Memory B cell (primary cell): ENCODE results near the gene FAM193B.
"Not testable (repeated sequence)": the region's sequence is repeated elsewhere in the genome, so short reads cannot be mapped to it uniquely, and the experiment has no call there.

Experiments
- ATAC-seq: fragments of 150-1000 bp; cut with Tn5 transposase; 2 replicates; pipeline ENCODE4 v1.10.0; 2021; ENCODE audit warnings: low read depth, mild to moderate bottlenecking, moderate library complexity
- DNase-seq, 2 donors: peaks; one replicate each; pipeline ENCODE4 v3.0.0; 2022; ENCODE audit warnings: low spot score in 2 of 2
- H3K27ac Mint-ChIP-seq: one replicate; pipeline ENCODE4 v1.8.0; 2022; ENCODE audit warnings: mild to moderate bottlenecking, moderate library complexity, mixed read lengths
- H3K27me3 Mint-ChIP-seq: one replicate; pipeline ENCODE4 v1.8.0; 2022; ENCODE audit warnings: mixed read lengths
- H3K36me3 Mint-ChIP-seq: one replicate; pipeline ENCODE4 v1.8.0; 2022; ENCODE audit warnings: mild to moderate bottlenecking, mixed read lengths
- H3K4me1 Mint-ChIP-seq: one replicate; pipeline ENCODE4 v1.8.0; 2022; ENCODE audit warnings: mixed read lengths
- H3K4me3 Mint-ChIP-seq: one replicate; pipeline ENCODE4 v1.8.0; 2022; ENCODE audit warnings: mild to moderate bottlenecking, moderate library complexity, mixed read lengths
- H3K9me3 Mint-ChIP-seq: one replicate; pipeline ENCODE4 v1.8.0; 2022; ENCODE audit warnings: mixed read lengths

The FAM193B gene

DNA sequence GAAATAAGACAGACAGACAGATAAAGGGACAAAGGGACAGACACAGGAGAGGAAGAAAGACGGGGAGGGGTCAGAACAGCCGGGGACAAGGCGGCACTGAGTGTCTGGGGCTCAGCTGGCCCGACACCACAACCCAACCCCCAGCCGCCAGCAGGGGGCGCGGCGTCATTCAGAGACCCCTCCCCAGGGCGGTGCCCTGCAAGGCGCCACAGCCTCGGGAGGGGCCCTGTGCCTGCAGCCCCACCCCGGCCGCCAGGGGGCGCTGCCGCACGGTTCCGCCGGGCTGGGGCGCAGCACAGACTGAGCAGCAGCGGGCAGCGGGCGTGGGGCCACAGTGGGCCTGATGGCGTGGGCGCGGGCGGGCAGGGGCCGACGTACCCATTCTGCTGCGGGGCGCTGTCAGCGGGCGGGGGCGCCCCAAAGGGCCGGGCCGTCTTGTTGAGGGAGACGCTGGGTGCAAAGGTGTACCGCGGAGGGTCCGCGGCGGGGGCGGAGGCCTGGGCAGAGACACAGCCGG lies 62.9 kb downstream of the FAM193B start:
- no peak for DNase-seq
- ATAC-seq = no peak
- H3K27me3 Mint-ChIP-seq = no peaks in the 10 kb centered on the region
- H3K9me3 Mint-ChIP-seq = no peaks in the 10 kb centered on the region
- no peak overlapping the region for H3K4me3 Mint-ChIP-seq
- H3K27ac Mint-ChIP-seq = no peak overlapping the region
- peaks cover 32% of the 10 kb centered on the region for H3K4me1 Mint-ChIP-seq
- H3K36me3 Mint-ChIP-seq = peaks cover 21% of the 10 kb centered on the region

DNA sequence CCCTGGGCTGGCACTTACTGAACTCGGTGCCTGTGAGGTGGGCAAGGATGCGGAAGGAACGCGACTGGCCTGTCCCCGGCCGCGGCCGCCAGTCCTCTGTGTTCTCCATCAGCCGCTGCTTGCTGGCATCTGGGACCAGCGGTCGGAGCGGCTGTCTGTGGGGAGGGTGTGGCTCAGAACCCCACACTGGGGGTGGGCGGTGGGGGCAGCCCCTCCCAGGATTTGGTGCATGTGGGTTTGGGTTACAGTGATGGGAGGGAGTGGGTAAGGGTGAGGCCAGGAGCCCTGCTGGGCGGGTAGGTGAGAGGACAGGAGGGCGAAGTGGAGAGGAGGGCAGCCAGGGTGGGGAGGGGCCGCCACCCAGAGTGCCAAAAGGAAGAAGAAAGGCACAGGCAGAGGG lies 63.4 kb downstream of the FAM193B start:
- Mint-ChIP-seq H3K9me3 (no peaks in the 10 kb centered on the region), H3K27me3 (no peaks in the 10 kb centered on the region), H3K36me3 (peaks cover 21% of the 10 kb centered on the region), H3K4me1 (peaks cover 31% of the 10 kb centered on the region), H3K4me3 (no peak overlapping the region), H3K27ac (no peak overlapping the region)
- ATAC-seq (no peak), DNase-seq (no peak)

DNA sequence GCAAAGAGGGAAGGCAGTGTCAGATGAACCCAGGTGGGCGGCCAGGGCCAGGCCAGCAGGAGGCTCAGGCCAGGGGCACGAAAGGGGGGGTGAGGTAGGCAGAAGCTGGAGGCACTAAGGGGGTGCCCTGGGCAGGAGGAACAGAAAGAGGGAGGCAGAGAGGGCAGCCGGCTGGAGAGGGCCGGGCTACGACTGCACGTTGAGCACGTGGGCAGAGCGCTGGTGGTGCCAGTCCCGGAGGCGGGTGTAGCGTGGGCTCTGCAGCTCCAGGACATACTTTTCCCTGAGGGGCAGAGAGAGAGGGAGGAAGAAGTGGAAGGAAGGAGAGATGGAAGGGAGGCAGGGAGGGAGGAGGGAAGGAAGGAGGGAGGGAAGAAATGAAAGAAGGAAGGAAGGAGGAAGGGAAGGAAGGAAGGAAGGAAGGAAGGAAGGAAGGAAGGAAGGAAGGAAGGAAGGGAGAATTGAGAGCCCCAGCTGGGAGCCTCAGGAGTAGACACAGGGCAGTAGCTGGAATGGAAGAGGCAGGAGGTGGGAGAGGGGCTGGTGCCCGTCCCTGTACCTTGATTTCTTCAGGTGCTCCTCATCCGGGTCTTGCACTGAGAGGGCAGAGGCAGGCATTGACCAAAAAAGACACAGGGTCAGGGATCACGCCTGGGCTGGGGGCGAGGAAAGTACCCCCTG lies 63.9 kb downstream of the FAM193B start:
- H3K27ac Mint-ChIP-seq = peak overlapping the region; percentile 16
- H3K27me3 Mint-ChIP-seq = no peaks in the 10 kb centered on the region
- no peaks in the 10 kb centered on the region for H3K9me3 Mint-ChIP-seq
- no peak overlapping the region for H3K4me3 Mint-ChIP-seq
- peaks cover 21% of the 10 kb centered on the region for H3K36me3 Mint-ChIP-seq
- peaks cover 31% of the 10 kb centered on the region for H3K4me1 Mint-ChIP-seq
- ATAC-seq (no peak), DNase-seq (no peak)

DNA sequence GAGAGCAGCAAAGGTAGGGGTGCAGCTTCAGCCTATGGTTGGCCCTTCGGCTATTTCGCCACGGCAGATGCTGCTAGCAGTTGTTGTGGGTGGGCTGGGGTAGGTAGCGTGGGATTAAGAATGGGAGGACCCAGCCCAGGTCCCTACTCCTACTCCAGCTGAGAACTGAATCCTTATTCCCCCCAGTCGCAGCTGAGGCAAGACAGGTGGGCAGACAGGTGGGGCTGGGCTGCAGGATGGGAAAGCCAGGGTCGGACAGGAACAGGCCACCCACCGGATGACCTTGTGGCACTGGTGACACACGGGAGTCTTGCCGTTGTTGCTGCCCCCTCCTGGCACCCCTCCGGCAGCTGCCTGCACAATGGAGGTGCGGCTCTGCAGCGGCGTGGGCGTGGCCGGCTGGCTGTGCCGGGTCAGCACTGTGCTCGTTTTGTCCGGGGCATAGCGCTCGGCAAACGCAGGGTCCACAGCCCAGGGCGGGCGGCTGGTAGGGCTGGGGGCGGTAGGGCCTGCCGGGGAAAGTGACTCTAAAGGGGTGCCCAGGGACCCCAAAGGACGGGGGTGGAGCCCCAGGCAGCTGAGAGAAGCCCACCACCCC lies 65.1 kb downstream of the FAM193B start:
- H3K9me3 Mint-ChIP-seq = no peaks in the 10 kb centered on the region
- no peak for ATAC-seq
- no peaks in the 10 kb centered on the region for H3K27me3 Mint-ChIP-seq
- DNase-seq = no peak
- H3K36me3 Mint-ChIP-seq = peaks cover 25% of the 10 kb centered on the region
- no peak overlapping the region for H3K27ac Mint-ChIP-seq
- peaks cover 23% of the 10 kb centered on the region for H3K4me1 Mint-ChIP-seq
- no peak overlapping the region for H3K4me3 Mint-ChIP-seq

DNA sequence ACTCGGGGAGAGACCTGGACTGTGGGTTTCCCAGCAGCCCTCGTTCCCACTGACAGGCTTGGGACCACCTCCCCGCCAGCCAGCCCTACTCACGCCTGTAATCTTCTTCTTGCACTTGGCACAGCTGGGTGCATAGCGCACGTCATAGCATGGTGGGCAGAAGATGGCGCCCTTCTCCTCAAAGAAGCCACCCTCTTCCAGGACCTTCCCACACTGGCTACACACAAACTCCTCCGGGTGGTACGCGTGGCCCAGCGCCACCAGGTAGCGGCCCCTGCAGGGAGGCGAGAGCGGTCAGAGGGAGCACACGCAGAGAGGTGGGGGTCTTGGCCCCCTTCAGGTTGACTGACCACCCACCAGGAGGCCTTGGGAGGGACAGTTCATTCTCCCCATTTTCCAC lies 66.4 kb downstream of the FAM193B start:
- H3K27me3 Mint-ChIP-seq = no peaks in the 10 kb centered on the region
- no peak for ATAC-seq
- H3K27ac Mint-ChIP-seq = no peak overlapping the region
- peaks cover 25% of the 10 kb centered on the region for H3K36me3 Mint-ChIP-seq
- no peak for DNase-seq
- H3K4me1 Mint-ChIP-seq = peaks cover 17% of the 10 kb centered on the region
- H3K9me3 Mint-ChIP-seq = no peaks in the 10 kb centered on the region
- no peak overlapping the region for H3K4me3 Mint-ChIP-seq

DNA sequence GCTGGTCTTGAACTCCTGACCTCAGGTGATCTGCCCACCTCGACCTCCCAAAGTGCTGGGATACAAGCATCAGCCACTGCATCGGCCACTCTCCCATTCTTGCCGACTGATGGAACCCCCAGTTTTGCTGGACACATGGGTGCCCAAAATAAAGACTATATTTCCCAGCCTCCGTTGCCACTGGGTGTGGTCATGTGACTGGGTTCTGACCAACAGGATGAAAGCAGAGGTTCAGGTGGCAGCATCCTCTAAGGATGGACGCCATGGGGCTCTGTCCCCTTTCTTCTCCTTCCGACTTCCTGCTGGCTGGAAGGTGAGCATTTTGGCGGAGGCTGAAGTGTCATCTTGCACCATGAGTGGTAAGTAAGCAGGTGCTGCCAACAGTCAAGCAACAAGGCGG lies 67.2 kb downstream of the FAM193B start:
- peaks cover 19% of the 10 kb centered on the region for H3K36me3 Mint-ChIP-seq
- no peaks in the 10 kb centered on the region for H3K27me3 Mint-ChIP-seq
- no peak overlapping the region for H3K27ac Mint-ChIP-seq
- no peak for ATAC-seq
- no peaks in the 10 kb centered on the region for H3K9me3 Mint-ChIP-seq
- H3K4me1 Mint-ChIP-seq = peaks cover 12% of the 10 kb centered on the region
- no peak for DNase-seq
- no peak overlapping the region for H3K4me3 Mint-ChIP-seq

DNA sequence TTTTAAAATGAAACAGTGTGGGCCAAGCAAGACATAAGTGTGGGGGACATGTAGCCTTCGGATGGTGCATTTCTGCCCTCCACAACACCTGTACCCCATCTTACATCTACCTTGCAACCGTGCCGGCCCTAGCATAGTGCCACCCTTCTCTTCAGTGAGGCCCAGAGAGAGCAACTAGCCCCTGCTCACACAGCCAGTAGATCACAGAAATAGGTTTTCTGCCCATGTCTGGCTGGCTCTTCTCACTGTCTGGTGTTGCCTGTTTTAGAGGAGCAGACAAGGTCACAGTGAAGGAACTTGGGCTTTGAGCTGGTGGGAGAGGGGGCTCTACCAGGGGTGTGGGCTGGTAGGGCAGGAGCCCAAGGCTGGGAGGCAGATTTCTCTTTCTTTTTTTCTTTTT lies 68.1 kb downstream of the FAM193B start:
- peaks cover 12% of the 10 kb centered on the region for H3K4me1 Mint-ChIP-seq
- H3K4me3 Mint-ChIP-seq = no peak overlapping the region
- no peaks in the 10 kb centered on the region for H3K27me3 Mint-ChIP-seq
- H3K9me3 Mint-ChIP-seq = no peaks in the 10 kb centered on the region
- DNase-seq = no peak
- no peak overlapping the region for H3K27ac Mint-ChIP-seq
- peaks cover 18% of the 10 kb centered on the region for H3K36me3 Mint-ChIP-seq
- no peak for ATAC-seq

DNA sequence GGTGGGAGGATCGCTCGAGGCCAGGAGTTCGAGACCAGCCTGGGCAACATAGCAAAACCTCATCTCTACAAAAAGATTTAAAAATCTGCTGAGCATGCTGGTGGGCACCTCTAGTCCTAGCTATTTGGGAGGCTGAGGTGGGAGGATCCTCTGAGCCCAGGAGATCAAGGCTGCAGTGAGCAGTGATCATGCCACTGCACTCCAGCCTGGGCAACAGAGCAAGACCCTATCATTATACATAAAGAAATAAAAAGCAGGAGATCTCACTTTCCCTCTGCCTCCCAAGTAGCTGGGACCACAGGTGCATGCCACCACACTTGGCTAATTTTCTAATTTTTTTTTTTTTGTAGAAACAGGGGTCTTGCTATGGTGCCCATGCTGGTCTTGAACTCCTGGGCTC lies 68.6 kb downstream of the FAM193B start:
- not testable (repeated sequence) for H3K4me3 Mint-ChIP-seq, H3K27ac Mint-ChIP-seq, H3K27me3 Mint-ChIP-seq, H3K4me1 Mint-ChIP-seq, ATAC-seq, H3K9me3 Mint-ChIP-seq, DNase-seq
- H3K36me3 Mint-ChIP-seq = peaks cover 13% of the 10 kb centered on the region

DNA sequence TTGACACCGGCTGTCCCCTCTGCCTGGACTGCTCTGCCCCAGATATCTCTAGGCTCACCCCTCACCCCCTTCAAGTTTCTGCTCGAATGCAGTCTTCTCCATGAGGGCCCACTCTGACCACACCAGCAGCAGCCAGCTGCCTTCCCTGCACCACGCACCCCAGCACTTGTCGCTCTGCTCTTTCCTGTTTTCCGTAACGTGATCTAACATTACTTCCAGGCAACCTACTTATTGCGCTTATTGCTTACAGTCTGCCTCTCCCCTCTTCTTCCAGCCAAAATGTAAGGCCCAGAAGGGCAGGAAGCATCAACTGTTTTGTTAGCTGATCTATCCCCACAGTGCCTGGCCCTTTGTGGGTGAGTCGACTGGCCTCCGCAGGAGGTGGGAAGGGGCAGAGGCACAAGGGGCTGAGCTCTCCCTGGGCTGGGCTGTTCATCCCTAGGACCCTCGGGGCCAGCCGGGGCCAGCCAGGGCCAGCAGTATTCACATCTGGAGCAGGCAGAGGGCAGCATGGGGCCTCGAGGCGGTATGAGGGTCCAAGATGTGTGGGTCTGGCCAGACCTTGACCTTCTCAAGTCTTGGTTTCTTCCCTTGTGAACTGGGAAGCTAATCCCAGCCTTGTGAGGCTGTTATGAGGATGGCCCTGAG lies 69.3 kb downstream of the FAM193B start:
- H3K9me3 Mint-ChIP-seq = no peaks in the 10 kb centered on the region
- no peak overlapping the region for H3K27ac Mint-ChIP-seq
- H3K27me3 Mint-ChIP-seq = no peaks in the 10 kb centered on the region
- no peak overlapping the region for H3K4me3 Mint-ChIP-seq
- peaks cover 7% of the 10 kb centered on the region for H3K36me3 Mint-ChIP-seq
- DNase-seq = no peak
- no peak for ATAC-seq
- H3K4me1 Mint-ChIP-seq = peaks cover under 1% of the 10 kb centered on the region

DNA sequence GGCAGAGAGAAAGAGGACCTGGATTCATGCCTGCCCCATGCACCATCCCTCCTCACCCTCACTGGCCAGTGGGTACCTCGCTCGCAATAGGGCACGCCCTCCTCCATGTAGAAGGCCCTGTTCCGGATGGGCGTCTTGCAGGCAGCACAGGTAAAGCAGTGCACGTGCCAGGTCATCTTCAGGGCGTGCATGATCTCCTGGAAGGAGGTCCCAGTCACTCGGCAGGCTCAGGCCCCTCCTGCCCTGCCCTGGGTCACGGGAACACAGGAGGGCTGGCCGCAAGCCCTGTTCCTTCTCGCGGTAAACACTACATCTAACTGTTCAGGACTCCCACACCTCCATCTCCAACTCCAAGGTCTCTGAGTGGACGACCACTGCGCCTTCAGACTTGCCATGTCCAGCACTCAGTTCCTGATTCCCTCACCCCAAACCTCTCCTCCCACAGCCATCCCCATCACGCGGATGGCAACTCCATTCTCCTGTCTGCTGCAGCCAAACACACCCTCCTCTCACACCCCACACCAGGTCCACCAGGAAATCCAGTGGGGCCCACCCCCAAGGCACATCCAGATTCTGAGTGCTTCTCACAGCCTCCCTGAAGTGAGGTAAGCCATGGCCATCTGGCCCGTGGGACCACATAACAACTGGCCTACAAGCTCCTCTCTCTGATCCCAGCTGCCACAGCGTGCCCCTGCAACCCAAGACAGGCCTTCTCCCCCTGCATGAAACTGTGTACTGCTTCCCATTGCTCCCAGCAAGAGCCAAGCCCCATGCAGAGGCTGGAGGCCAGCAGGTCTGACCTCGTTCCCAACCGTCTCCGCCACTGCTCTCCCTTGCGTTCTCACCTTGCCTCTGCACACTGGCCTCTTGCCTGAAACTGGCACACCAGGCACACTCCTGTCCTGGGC lies 70.1 kb downstream of the FAM193B start:
- Mint-ChIP-seq H3K9me3 (no peaks in the 10 kb centered on the region), H3K4me3 (no peak overlapping the region), H3K36me3 (peaks cover 7% of the 10 kb centered on the region), H3K27me3 (no peaks in the 10 kb centered on the region), H3K27ac (no peak overlapping the region), H3K4me1 (peaks cover 5% of the 10 kb centered on the region)
- DNase-seq (no peak), ATAC-seq (no peak)

DNA sequence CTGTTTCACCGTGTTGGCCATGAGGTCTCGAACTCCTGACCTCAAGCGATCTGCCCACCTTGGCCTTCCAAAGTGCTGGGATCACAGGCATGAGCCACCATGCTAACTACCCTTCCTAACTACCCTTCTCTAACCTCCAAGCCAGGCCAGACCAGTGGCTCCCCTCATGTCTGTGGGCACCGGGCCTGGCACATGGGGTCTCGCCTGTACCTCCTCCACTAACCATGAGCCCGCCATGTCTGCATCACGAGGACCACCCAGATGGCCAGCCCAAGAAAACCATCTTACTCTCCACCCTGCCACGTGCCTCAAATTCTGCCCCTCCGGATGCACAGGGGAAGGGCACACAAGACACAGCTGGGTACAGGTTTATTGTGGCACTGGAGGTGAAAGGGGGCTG lies 71.3 kb downstream of the FAM193B start:
- H3K4me3 Mint-ChIP-seq = no peak overlapping the region
- no peak overlapping the region for H3K27ac Mint-ChIP-seq
- peaks cover 6% of the 10 kb centered on the region for H3K36me3 Mint-ChIP-seq
- H3K9me3 Mint-ChIP-seq = no peaks in the 10 kb centered on the region
- no peaks in the 10 kb centered on the region for H3K27me3 Mint-ChIP-seq
- ATAC-seq = no peak
- peaks cover 9% of the 10 kb centered on the region for H3K4me1 Mint-ChIP-seq
- no peak for DNase-seq

DNA sequence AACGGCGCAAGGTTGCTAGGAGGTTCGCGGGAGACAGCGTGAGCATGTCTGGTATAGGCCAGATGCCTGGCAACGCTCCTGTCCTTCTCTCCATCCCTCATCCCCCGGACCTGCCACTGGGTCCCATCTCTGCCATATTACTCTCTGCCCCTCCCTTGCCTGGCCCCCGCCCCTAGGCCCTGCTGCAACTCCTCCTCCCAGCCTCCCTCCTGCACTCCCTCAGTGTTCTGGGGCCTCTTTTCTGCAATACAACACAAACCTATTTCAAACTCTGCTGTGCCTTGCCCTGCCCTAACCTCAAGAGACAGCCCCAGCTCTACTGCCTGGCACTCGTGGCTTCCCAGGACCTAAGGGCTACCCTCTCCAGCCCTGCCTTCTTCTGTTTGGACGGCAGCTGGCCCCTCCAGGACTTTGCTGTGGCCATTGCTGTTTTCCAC lies 72.0 kb downstream of the FAM193B start:
- H3K9me3 Mint-ChIP-seq = no peaks in the 10 kb centered on the region

DNA sequence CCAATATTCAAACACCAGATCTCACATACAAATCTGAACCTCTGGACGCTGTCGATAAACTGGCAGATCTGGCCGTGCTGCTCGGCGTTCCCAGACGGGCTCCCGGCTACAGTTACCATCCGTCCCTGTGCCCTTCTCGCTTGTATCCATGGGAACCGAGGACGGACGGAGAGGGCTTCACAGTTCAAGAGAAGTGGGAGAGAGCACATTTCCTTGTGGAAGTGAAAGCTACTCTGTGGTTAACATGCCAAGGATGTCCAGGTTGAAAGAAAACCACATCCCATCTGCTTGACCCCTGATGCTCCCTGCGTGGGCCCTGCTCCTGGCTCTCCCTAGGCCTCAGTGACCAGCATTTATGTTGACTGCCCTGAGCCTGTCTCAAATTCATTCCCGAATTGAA lies 74.6 kb downstream of the FAM193B start:
- Mint-ChIP-seq H3K4me1 (peaks cover 18% of the 10 kb centered on the region), H3K27ac (no peak overlapping the region), H3K9me3 (no peaks in the 10 kb centered on the region), H3K4me3 (no peak overlapping the region), H3K27me3 (no peaks in the 10 kb centered on the region), H3K36me3 (peaks cover 2% of the 10 kb centered on the region)
- ATAC-seq (no peak), DNase-seq (no peak)

More for the DNA sequence above, 72.0 kb downstream of the FAM193B start:
- Mint-ChIP-seq H3K4me3 (no peak overlapping the region), H3K4me1 (peaks cover 9% of the 10 kb centered on the region), H3K27ac (no peak overlapping the region), H3K36me3 (peaks cover 4% of the 10 kb centered on the region), H3K27me3 (no peaks in the 10 kb centered on the region)
- DNase-seq (no peak), ATAC-seq (no peak)
